T-helper 17 cell (primary cell): ENCODE measurements around the gene SYNJ2. TPM values are rescaled to one million over a fixed set of nuclear protein-coding genes. Genes with fewer than 3 reads are reported as not detected.
A peak's percentile ranks its signal among the peaks of the same experiment; 100 is the strongest.
"Not testable (repeated sequence)": the region's sequence is repeated elsewhere in the genome, so short reads cannot be mapped to it uniquely, and the experiment has no call there.

Experiments
- ATAC-seq: fragments of 150-1000 bp; cut with Tn5 transposase; 2 replicates; pipeline ENCODE4 v1.10.0; 2021; ENCODE audit warnings: mild to moderate bottlenecking, moderate library complexity
- DNase-seq, 3 donors: peaks; one replicate each; pipeline versions ENCODE4 v3.0.0 to v3.0.0-alpha.2; 2020 to 2021
- H3K9me3 ChIP-seq: one replicate; pipeline ENCODE4 v1.7.0; 2013; ENCODE audit warnings: low read length, mild to moderate bottlenecking; ENCODE audit not compliant: control insufficient read depth, poor library complexity, severe bottlenecking
- H3K27ac Mint-ChIP-seq: one replicate; pipeline ENCODE4 v1.8.0; 2022; ENCODE audit warnings: mild to moderate bottlenecking, moderate library complexity, mixed read lengths
- H3K27me3 Mint-ChIP-seq: one replicate; pipeline ENCODE4 v1.8.0; 2022; ENCODE audit warnings: mixed read lengths
- H3K36me3 Mint-ChIP-seq: one replicate; pipeline ENCODE4 v1.8.0; 2022; ENCODE audit warnings: low read depth, mixed read lengths
- H3K4me1 Mint-ChIP-seq: one replicate; pipeline ENCODE4 v1.8.0; 2022; ENCODE audit warnings: mild to moderate bottlenecking, mixed read lengths
- H3K4me3 Mint-ChIP-seq: one replicate; pipeline ENCODE4 v1.8.0; 2022; ENCODE audit warnings: mild to moderate bottlenecking, moderate library complexity, mixed read lengths
- total RNA-seq, 4 donors: library from RNA in 2 of 4; stranded (reverse) in 2 of 4; gene quantifications; one replicate each; pipeline ENCODE4 v1.2.3 and lab custom pipeline; 2022 to 2026

SYNJ2 gene, protein sequence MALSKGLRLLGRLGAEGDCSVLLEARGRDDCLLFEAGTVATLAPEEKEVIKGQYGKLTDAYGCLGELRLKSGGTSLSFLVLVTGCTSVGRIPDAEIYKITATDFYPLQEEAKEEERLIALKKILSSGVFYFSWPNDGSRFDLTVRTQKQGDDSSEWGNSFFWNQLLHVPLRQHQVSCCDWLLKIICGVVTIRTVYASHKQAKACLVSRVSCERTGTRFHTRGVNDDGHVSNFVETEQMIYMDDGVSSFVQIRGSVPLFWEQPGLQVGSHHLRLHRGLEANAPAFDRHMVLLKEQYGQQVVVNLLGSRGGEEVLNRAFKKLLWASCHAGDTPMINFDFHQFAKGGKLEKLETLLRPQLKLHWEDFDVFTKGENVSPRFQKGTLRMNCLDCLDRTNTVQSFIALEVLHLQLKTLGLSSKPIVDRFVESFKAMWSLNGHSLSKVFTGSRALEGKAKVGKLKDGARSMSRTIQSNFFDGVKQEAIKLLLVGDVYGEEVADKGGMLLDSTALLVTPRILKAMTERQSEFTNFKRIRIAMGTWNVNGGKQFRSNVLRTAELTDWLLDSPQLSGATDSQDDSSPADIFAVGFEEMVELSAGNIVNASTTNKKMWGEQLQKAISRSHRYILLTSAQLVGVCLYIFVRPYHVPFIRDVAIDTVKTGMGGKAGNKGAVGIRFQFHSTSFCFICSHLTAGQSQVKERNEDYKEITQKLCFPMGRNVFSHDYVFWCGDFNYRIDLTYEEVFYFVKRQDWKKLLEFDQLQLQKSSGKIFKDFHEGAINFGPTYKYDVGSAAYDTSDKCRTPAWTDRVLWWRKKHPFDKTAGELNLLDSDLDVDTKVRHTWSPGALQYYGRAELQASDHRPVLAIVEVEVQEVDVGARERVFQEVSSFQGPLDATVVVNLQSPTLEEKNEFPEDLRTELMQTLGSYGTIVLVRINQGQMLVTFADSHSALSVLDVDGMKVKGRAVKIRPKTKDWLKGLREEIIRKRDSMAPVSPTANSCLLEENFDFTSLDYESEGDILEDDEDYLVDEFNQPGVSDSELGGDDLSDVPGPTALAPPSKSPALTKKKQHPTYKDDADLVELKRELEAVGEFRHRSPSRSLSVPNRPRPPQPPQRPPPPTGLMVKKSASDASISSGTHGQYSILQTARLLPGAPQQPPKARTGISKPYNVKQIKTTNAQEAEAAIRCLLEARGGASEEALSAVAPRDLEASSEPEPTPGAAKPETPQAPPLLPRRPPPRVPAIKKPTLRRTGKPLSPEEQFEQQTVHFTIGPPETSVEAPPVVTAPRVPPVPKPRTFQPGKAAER (N-terminal part only)
- total RNA-seq (10 to 100 TPM; 43.6 to 45.0 TPM), total RNA-seq (lab: John Stamatoyannopoulos, UW) (76.9 to 110 reads per million in 2 donors)

DNA sequence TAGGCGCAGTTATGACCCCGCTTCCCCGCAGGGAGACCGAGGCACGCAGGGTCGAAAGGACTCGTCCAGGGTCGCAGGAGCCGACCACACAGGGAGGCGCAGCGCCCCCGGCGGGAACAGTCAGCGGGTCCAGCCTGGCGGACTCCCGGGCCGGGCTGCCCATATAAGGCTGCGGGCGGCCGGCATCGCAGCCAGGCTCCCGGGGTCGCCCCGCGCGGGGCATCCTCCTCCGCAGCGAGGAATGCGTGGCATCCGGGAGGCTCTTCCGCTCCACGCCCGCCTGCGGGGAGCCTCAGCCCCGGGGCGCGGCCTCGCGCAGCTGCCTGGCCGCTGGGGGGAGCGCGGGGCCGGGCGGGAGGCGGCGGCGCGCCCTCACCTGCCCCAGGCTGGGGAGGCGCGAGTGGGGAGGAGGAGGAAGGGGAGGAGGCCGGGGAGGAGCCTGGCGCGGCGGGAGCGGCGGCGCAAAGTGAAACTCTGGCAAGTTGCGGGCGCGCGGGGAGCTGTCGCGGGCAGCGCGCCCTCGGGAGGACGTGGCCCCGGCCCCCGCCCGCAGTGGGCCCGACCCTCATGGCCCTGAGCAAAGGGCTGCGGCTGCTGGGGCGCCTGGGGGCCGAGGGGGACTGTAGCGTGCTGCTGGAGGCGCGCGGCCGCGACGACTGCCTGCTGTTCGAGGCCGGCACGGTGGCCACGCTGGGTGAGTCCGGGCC, at the start of gene SYNJ2:
TSS of gene SYNJ2 (plus strand) at position 469 of the 707 bp plus-strand sequence. CDS start at position 568, 99 bp downstream.
- peak within 1 kb of the TSS; percentile 92 for H3K27ac Mint-ChIP-seq
- no peaks in the 10 kb centered on the region for H3K36me3 Mint-ChIP-seq
- peaks cover 37% of the 10 kb centered on the region for H3K4me1 Mint-ChIP-seq
- no peaks in the 10 kb centered on the region for H3K27me3 Mint-ChIP-seq
- no peaks in the 10 kb centered on the region for H3K9me3 ChIP-seq
- DNase-seq, result peak; percentile 77 to 84 (median 83)
- H3K4me3 Mint-ChIP-seq, result peak within 1 kb of the TSS; percentile 88
- ATAC-seq, result peak; percentile 92

DNA sequence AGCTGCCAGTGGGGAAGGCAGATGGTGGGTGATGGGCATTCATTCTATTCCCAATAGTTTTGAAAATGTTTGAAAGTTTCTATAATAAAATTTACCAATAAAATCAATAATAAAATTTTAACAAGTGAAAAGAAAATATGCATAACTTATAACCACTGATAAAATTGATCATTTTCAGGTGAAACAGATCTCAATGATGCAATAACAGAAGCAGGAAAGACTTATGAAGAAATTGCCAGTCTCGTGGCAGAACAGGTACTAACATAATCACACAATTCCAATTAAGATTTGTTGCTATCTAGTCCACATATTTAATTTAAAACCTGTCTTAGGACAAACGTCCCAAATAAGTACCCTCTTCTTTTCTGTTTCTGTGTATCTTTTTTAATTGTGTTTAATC, 45.9 kb upstream of the SYNJ2 start:
- DNase-seq (no peak), ATAC-seq (no peak)
- no peaks in the 10 kb centered on the region for H3K9me3 ChIP-seq
- H3K4me1 Mint-ChIP-seq, result peaks cover 4% of the 10 kb centered on the region
- peaks cover 17% of the 10 kb centered on the region for H3K36me3 Mint-ChIP-seq
- H3K27me3 Mint-ChIP-seq, result no peaks in the 10 kb centered on the region
- no peak overlapping the region for H3K4me3 Mint-ChIP-seq
- peak overlapping the region; percentile 39 for H3K27ac Mint-ChIP-seq

DNA sequence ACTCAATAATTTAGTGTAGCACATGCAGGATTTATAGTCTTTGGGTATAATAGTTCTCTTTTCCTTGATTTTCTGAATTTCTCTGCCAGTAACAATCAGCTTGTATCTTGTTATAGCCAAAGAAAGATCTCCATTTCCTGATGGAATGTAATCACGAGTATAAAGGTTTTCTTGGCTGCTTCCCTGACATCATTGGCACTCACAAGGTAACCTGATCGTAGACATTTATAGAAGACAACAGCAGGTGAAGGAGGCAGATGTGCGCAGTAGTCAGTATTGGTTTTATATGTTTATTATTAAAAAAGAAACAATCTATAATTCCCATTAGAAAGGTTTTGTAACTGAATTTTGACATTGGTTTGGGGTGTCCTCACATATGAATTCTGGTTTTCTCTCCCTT, 44.3 kb upstream of the SYNJ2 start:
- no peak overlapping the region for H3K27ac Mint-ChIP-seq
- H3K27me3 Mint-ChIP-seq, result no peaks in the 10 kb centered on the region
- no peak overlapping the region for H3K4me3 Mint-ChIP-seq
- peaks cover 4% of the 10 kb centered on the region for H3K4me1 Mint-ChIP-seq
- peaks cover 16% of the 10 kb centered on the region for H3K36me3 Mint-ChIP-seq
- DNase-seq (no peak), ATAC-seq (no peak)
- no peaks in the 10 kb centered on the region for H3K9me3 ChIP-seq

DNA sequence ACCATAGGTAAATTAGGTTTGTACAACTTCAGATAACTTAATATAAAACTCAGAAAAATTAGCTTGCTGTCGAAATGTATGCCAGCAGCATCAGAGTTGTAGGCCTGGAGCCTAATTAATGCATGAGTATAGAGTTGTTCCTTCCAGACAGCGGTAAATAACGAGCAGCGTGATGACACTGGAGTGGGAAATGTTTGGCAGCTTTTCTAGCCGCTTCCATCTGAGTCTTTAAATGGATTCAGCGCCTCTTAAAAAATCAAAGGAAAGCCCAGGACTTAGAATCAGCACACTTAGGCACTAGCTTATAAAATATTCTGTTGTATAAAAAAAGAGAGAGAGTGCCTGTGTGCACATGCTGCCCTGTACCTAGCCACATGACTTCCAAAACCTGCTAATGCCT, 43.7 kb upstream of the SYNJ2 start:
- no peak overlapping the region for H3K27ac Mint-ChIP-seq
- H3K9me3 ChIP-seq, result no peaks in the 10 kb centered on the region
- ATAC-seq, result no peak
- peaks cover 15% of the 10 kb centered on the region for H3K36me3 Mint-ChIP-seq
- no peaks in the 10 kb centered on the region for H3K27me3 Mint-ChIP-seq
- H3K4me3 Mint-ChIP-seq, result no peak overlapping the region
- peaks cover 5% of the 10 kb centered on the region for H3K4me1 Mint-ChIP-seq
- no peak for DNase-seq

DNA sequence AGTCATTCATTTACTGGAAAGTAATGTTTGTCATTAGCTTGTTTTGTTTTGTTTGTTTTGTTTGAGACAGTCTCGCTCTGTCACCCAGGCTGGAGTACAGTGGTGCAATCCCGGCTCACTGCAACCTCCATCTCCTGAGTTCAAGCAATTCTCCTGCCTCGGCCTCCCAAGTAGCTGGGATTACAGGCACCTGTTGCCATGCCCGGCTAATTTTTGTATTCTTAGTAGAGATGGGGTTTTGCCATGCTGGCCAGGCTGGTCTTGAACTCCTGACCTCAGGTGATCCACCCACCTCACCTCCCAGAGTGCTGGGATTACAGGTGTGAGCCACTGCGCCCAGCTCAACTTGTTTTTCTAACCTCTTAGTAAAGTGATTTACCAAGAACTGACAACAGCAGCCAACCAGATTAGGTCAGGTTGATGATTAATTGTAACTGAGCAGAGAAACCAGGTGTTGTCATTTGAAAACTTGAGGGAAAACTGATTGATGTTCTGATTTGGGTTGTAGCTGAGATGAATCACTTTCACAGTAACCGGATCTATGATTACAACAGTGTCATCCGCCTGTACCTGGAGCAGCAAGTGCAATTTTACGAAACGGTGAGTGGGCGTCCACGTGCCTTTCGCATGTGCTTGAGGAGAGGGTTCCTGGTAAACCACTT, 41.2 kb upstream of the SYNJ2 start:
- not testable (repeated sequence) for H3K4me1 Mint-ChIP-seq, DNase-seq, ATAC-seq

DNA sequence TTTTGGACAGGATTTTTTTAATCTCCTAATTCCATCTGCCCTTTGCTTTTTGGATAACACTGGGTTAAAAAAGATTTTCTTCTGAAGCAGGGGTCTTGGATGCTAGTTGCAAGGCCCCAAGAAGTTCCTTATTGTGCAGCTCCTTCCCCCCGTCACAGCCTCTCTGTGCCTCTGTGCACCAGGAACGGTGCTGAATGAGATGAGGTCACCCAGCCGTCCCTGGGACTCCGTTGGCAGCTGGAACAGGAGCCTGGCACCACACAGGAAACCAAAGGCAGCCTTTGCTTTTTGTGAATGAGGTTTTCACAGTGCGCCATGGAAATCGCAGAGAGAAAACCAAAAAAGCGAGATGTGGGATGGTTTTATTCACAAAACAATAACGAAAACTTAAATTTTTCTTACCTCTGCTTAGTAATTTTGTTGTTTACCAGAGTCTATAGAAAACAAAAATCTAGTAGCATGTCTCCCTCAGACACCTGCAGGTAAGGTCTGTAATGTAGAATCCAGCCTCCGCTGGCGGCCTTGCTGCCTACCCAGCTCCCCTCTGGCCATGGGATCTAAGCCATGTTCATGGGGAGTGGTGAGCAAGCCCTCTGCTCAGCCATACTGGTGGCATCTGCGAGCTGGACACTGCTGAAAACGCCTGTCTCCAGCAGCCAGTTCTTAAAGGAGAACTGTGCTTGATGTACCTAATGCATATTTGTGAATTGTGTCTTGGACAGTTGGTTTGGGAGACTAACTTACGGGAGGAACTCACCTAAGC, 40.4 kb upstream of the SYNJ2 start:
- no peak for ATAC-seq
- no peak for DNase-seq
- Mint-ChIP-seq H3K27ac (no peak overlapping the region), H3K27me3 (no peaks in the 10 kb centered on the region), H3K36me3 (peaks cover 15% of the 10 kb centered on the region), H3K4me1 (peaks cover 5% of the 10 kb centered on the region), H3K4me3 (no peak overlapping the region)
- H3K9me3 ChIP-seq, result no peaks in the 10 kb centered on the region

More for the DNA sequence above, 41.2 kb upstream of the SYNJ2 start:
- not testable (repeated sequence) for H3K27ac Mint-ChIP-seq, H3K9me3 ChIP-seq, H3K27me3 Mint-ChIP-seq, H3K4me3 Mint-ChIP-seq
- H3K36me3 Mint-ChIP-seq, result peaks cover 16% of the 10 kb centered on the region

DNA sequence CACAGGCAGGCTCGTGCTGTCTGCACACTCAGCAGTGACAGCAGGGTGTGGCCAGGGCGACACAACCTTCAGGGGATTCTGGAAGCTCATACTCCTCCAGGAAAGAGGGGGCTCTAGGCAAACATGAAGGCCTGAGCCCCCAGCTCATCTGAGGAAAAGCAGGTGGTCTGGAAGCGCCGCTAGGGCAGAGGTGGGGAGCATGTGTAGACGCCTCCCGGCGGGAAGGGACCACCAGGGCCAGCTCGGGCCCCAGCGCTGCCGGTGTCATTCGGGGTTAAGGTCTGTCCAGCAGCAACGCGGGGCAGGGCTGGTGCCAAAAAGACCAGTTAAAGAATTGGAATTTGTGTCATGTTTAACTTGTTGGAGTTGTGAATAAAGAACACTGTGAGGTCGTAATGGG, 39.3 kb upstream of the SYNJ2 start:
- Mint-ChIP-seq H3K27ac (peak overlapping the region; percentile 37), H3K27me3 (no peaks in the 10 kb centered on the region), H3K4me1 (peaks cover 5% of the 10 kb centered on the region), H3K36me3 (peaks cover 15% of the 10 kb centered on the region), H3K4me3 (no peak overlapping the region)
- ATAC-seq, result no peak
- no peaks in the 10 kb centered on the region for H3K9me3 ChIP-seq
- DNase-seq, result no peak

DNA sequence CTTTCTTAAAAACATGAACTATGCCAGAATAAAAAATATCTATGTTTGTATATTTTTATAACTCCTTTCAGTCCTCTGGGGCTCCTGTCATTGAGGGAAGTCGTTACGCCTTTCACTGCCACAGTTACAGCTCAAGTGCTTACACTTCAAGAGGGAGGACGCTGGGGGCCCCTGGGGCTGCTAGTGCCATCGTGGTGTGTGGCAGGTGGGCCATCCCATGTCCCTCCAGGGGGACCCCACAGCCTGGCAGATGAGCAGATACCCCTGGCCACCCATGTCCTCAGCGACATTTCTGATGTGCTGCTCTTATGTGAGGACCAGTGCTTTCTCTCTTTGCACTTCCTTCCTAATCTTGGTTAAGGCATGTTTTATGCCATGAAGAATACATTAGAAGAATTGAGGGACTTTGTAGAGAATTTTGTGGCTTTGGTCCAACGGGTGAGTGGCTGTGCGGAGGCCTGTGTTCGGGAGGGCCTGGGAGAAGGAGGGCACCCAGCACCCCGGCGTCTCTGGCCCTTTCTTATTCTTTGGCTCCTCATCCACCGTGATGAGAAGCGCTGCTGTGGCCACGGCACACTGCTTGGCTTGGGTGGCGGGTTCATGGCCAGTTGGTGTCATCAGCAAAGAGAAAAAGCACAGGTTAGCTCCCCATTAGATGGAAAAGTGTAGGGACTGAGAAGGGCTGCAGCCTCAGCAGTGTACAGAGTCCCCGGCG, 38.3 kb upstream of the SYNJ2 start:
- ATAC-seq (no peak), DNase-seq (no peak)
- H3K4me3 Mint-ChIP-seq, result no peak overlapping the region

DNA sequence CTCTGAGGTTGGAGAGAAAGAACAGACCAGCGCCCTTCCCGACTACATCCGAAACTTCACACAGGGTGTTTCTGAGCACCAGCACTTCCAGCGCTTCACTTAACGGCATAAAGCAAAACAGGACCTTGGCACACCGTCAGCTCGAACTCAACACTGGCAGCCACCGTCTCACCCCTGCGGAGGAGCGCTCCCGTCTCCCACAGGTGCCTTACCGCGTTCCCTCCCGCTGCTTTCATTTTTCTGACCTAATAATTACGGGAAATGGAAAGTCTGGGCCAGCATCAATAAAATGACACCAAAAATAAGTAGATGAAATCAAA, 37.7 kb upstream of the SYNJ2 start:
- ATAC-seq (no peak), DNase-seq (no peak)
- peaks cover 5% of the 10 kb centered on the region for H3K4me1 Mint-ChIP-seq
- H3K27ac Mint-ChIP-seq, result no peak overlapping the region
- H3K4me3 Mint-ChIP-seq, result no peak overlapping the region
- no peaks in the 10 kb centered on the region for H3K27me3 Mint-ChIP-seq
- H3K9me3 ChIP-seq, result no peaks in the 10 kb centered on the region
- peaks cover 14% of the 10 kb centered on the region for H3K36me3 Mint-ChIP-seq

More for the DNA sequence above, 38.3 kb upstream of the SYNJ2 start:
- H3K4me1 Mint-ChIP-seq, result peaks cover 5% of the 10 kb centered on the region
- no peak overlapping the region for H3K27ac Mint-ChIP-seq
- H3K27me3 Mint-ChIP-seq, result no peaks in the 10 kb centered on the region
- H3K9me3 ChIP-seq, result no peaks in the 10 kb centered on the region
- H3K36me3 Mint-ChIP-seq, result peaks cover 15% of the 10 kb centered on the region

DNA sequence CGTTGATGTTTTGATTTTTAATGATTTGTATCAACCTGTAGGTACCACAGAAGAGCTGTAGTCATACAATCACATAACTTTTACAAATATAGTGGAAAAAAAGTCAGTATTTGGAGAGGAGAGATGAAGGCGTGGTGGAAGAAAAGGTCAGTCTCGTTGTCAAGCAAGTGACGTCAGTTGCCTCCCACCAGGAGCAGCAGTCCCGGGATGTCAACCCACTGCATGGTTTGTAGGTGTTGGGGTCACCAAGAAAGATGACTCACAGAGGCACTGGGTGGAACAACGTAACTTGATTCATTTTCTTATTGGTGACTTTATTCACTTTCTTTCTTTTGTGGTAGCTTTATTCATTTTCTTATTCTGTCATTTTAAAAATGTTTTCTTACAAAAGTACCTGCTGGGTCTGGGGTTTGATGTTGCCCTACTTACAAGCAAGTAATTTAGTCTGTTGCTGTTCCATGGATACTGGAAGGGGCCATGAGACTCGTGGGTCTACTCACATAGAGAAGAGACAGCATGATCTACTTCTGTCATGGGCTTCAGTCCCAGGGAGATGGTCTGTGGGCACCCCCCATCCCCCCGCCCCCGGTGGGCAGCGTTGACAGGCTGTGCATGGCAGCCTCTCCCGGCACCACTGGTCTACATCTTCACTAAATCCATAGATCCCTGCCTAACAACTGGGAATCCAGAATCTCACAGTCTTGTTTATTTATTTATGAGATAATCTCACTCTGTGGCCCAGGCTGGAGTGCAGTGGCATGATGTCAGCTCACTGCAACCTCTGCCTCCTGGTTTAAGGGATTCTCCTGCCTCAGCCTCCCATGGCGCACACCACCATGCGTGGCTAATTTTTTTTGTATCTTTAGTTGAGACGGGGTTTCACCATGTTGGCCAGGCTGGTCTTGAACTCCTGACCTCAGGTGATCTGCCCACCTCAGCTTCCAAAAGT, 36.4 kb upstream of the SYNJ2 start:
- H3K4me1 Mint-ChIP-seq, result peaks cover 2% of the 10 kb centered on the region

More for the DNA sequence above, 36.4 kb upstream of the SYNJ2 start:
- ATAC-seq (no peak), DNase-seq (no peak)
- Mint-ChIP-seq H3K36me3 (peaks cover 6% of the 10 kb centered on the region), H3K4me3 (no peak overlapping the region), H3K27me3 (no peaks in the 10 kb centered on the region), H3K27ac (peak overlapping the region; percentile 69)
- H3K9me3 ChIP-seq, result no peaks in the 10 kb centered on the region
